Tibial nerve (tissue), 4 donors: Measurements from ENCODE around the gene KLHDC3. TPM values are rescaled to one million over a fixed set of nuclear protein-coding genes. Genes with fewer than 3 reads are reported as not detected.
A peak's percentile ranks its signal among the peaks of the same experiment; 100 is the strongest.

Source experiments
- DNase-seq, 2 donors: peaks; one replicate each; pipeline ENCODE4 v3.0.0-alpha.2; 2019; ENCODE audit warnings: low spot score in 2 of 2
- H3K27ac ChIP-seq, 4 donors: fragments of 200-600 bp; sonication (generic) in 3 of 4; one replicate each; pipeline ENCODE4 v1.5.1; 2017 to 2019; ENCODE audit warnings: mild to moderate bottlenecking in 1 of 4
- H3K27me3 ChIP-seq, 2 donors: fragments of 200-600 bp; sonication (generic) in 1 of 2; one replicate each; pipeline versions ENCODE4 v1.5.1 to v1.6.0; 2017 to 2019
- H3K36me3 ChIP-seq, 3 donors: fragments of 200-600 bp; sonication (generic); one replicate each; pipeline ENCODE4 v1.5.1; 2018 to 2019
- H3K4me1 ChIP-seq, 4 donors: fragments of 200-600 bp; sonication (generic) in 3 of 4; one replicate each; pipeline ENCODE4 v1.5.1; 2017 to 2019
- H3K4me3 ChIP-seq, 4 donors: fragments of 200-600 bp; sonication (generic) in 3 of 4; one replicate each; pipeline ENCODE4 v1.5.1; 2017 to 2019; ENCODE audit warnings: mild to moderate bottlenecking in 1 of 4, moderate library complexity in 1 of 4
- H3K9me3 ChIP-seq, 4 donors: fragments of 200-600 bp; sonication (generic) in 3 of 4; one replicate each; pipeline ENCODE4 v1.5.1; 2017 to 2019
- CTCF ChIP-seq, 5 experiments: fragments of 200-600 bp in 3 of 5; fragments of 450-650 bp in 2 of 5; sonication (generic) in 3 of 5; IDR thresholded peaks; one replicate each; pipeline ENCODE4 v1.5.1; 2016 to 2019; ENCODE audit warnings: antibody characterized with exemption in 5 of 5, mild to moderate bottlenecking in 3 of 5, moderate library complexity in 2 of 5
- EP300 ChIP-seq, 2 donors: sonication (generic); formaldehyde crosslinking; IDR thresholded peaks; one replicate each; pipeline ENCODE4 v1.6.1; 2017; ENCODE audit warnings: antibody characterized with exemption in 2 of 2, mild to moderate bottlenecking in 1 of 2
- POLR2A ChIP-seq, 2 donors: fragments of 450-650 bp; IDR thresholded peaks; one replicate each; pipeline ENCODE4 v1.6.1; 2017; ENCODE audit warnings: antibody characterized with exemption in 2 of 2, mild to moderate bottlenecking in 2 of 2, moderate library complexity in 2 of 2
- WGBS, 2 donors: methylation state at CpG; one replicate each; pipeline ENCODE4 v1.1.5; 2018; 5-methylcytosine and 5-hydroxymethylcytosine counted together
- total RNA-seq, 4 donors: library from RNA; depleted of rRNA; stranded (reverse); fragments of >200 nt; gene quantifications; one replicate each; pipeline ENCODE4 v1.1.0, GENCODE V29; 2016

The KLHDC3 gene
- total RNA-seq, 4 donors from 2014 or later: 74.1 to 98.3 (median 86.5) TPM

GRCh38 chr6:43021270-43022047, 7.4 kb downstream of the KLHDC3 start, which contains the start of gene RRP36:
Gene RRP36 (plus strand): TSS chr6:43021623. CDS start chr6:43021655, 32 bp downstream.
- Histone ChIP-seq H3K27ac (peak within 1 kb of the TSS; percentile 67 to 92 (median 86)), H3K36me3 (peaks cover 4 to 60% (median 16%) of the 10 kb centered on the region in 3 donors), H3K9me3 (no peaks in the 10 kb centered on the region), H3K27me3 (no peaks in the 10 kb centered on the region), H3K4me1 (peaks cover 0 to 54% (median 17%) of the 10 kb centered on the region in 4 donors), H3K4me3 (peak within 1 kb of the TSS; percentile 84 to 93 (median 87))
- TF ChIP-seq CTCF (IDR thresholded peaks at IDR 0.05): no peak
- TF ChIP-seq EP300 (IDR thresholded peaks at IDR 0.05): peak in 1 of 2 donors; percentile 66
- peak in 1 of 2 donors; percentile 39 for TF ChIP-seq POLR2A (IDR thresholded peaks at IDR 0.05)
- 0 to 1% methylated on average over 15 to 27 of the region's 56 CpGs for WGBS, 2 donors
- DNase-seq: peak; percentile 42 to 68

DNA sequence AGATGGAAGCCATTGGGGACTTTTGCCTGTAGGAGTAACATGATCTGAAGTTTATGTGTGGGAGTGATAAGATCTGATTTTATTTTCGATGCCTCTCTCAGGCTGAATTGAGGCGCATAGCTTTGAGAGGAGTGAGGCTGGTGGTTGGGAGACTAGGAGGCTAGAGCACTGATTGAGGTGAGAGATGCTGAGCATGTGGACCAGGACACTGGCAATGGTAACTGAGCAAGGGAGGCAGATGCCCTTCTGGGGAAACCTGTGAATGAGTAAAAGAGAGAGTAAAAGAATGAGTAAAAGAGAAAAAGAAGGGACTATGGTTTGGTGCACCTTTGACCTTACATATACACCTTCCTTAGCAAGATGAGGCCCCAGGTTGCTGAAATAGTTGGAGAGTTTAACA, 10.4 kb downstream of the KLHDC3 start:
- H3K27ac ChIP-seq: no peak overlapping the region
- no peaks in the 10 kb centered on the region for H3K9me3 ChIP-seq
- H3K4me3 ChIP-seq: no peak overlapping the region
- 91 to 97% methylated on average over 2 of the region's 2 CpGs for WGBS, 2 donors
- peaks cover 0 to 38% (median 14%) of the 10 kb centered on the region in 4 donors for H3K4me1 ChIP-seq
- H3K36me3 ChIP-seq: peaks cover 9 to 63% (median 34%) of the 10 kb centered on the region in 3 donors
- TF ChIP-seq CTCF (IDR thresholded peaks at IDR 0.05): no peak
- TF ChIP-seq EP300 (IDR thresholded peaks at IDR 0.05): no peak
- no peak for TF ChIP-seq POLR2A (IDR thresholded peaks at IDR 0.05)
- H3K27me3 ChIP-seq: no peaks in the 10 kb centered on the region
- no peak for DNase-seq

GRCh38 chr6:43026365-43026764, 12.3 kb downstream of the KLHDC3 start:
- H3K27me3 ChIP-seq: no peaks in the 10 kb centered on the region
- no peak overlapping the region for H3K27ac ChIP-seq
- no peak for TF ChIP-seq CTCF (IDR thresholded peaks at IDR 0.05)
- no peak for TF ChIP-seq POLR2A (IDR thresholded peaks at IDR 0.05)
- TF ChIP-seq EP300 (IDR thresholded peaks at IDR 0.05): no peak
- H3K4me1 ChIP-seq: peaks cover 0 to 25% (median 7%) of the 10 kb centered on the region in 4 donors
- WGBS, 2 donors: 88 to 95% methylated on average over 5 of the region's 5 CpGs
- H3K9me3 ChIP-seq: no peaks in the 10 kb centered on the region
- peaks cover 9 to 67% (median 35%) of the 10 kb centered on the region in 3 donors for H3K36me3 ChIP-seq
- no peak overlapping the region for H3K4me3 ChIP-seq
- DNase-seq: no peak

GRCh38 chr6:43029120-43029519, 15.1 kb downstream of the KLHDC3 start:
- Histone ChIP-seq H3K4me3 (no peak overlapping the region), H3K36me3 (peaks cover 9 to 95% (median 35%) of the 10 kb centered on the region in 3 donors), H3K4me1 (peaks cover 0 to 3% (median 0%) of the 10 kb centered on the region in 4 donors), H3K27me3 (no peaks in the 10 kb centered on the region), H3K27ac (no peak overlapping the region), H3K9me3 (no peaks in the 10 kb centered on the region)
- no peak for DNase-seq
- WGBS, 2 donors: 87 to 89% methylated on average over 9 of the region's 9 CpGs
- TF ChIP-seq CTCF (IDR thresholded peaks at IDR 0.05) (no peak), POLR2A (IDR thresholded peaks at IDR 0.05) (no peak), EP300 (IDR thresholded peaks at IDR 0.05) (no peak)

DNA sequence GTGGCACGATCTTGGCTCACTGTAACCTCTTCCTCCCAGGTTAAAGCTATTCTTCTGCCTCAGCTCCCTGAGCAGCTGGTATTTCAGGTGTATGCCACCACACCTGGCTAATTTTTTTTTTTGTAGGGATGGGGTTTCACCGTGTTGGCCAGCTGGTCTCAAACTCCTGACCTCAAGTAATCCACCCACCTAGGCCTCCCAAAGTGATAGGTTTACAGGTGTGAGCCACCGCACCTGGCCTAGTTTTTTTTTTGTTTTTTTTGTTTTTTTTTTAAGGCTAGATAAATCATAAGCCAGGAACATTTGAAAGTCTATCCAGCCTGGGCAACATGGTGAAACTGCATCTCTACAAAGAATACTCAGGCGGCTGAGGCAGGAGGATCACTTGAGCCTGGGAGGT, 18.3 kb downstream of the KLHDC3 start:
- no peak for DNase-seq

More for the DNA sequence above, 18.3 kb downstream of the KLHDC3 start:
- Histone ChIP-seq H3K27me3 (no peaks in the 10 kb centered on the region), H3K27ac (no peak overlapping the region), H3K36me3 (peaks cover 3 to 100% (median 21%) of the 10 kb centered on the region in 3 donors), H3K9me3 (no peaks in the 10 kb centered on the region), H3K4me1 (no peaks in the 10 kb centered on the region), H3K4me3 (no peak overlapping the region)
- TF ChIP-seq EP300 (IDR thresholded peaks at IDR 0.05) (no peak), POLR2A (IDR thresholded peaks at IDR 0.05) (no peak), CTCF (IDR thresholded peaks at IDR 0.05) (no peak)
- 88 to 93% methylated on average over 4 of the region's 4 CpGs for WGBS, 2 donors
